GM19351 (cell line): ENCODE measurements around the gene PHACTR1.

Source experiments
- ATAC-seq: cut with Tn5 transposase; IDR thresholded peaks from one replicate; pipeline ENCODE4 v1.9.1; 2021; ENCODE audit warnings: mild to moderate bottlenecking, moderate library complexity; ENCODE audit not compliant: unreplicated experiment

The PHACTR1 gene

DNA sequence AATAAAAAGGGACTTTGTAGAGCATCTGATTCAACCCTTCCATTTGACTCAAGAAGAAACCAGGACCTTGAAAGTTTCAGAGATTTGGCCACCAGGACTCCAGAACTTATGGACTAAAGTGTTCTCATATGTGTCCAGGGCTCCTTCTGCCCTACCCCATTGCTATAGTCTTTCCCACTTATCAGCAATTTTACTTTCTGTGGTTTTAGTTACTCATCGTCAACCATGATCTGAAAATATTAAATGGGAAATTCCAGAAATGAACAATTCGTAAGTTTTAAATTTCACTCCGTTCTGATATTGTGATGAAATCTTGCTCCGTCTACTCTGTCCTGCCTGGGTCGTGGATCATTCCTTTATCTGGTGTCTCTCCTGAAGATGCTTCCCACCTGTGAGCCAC is 259.8 kb downstream of the PHACTR1 start:
- ATAC-seq, result no peak

DNA sequence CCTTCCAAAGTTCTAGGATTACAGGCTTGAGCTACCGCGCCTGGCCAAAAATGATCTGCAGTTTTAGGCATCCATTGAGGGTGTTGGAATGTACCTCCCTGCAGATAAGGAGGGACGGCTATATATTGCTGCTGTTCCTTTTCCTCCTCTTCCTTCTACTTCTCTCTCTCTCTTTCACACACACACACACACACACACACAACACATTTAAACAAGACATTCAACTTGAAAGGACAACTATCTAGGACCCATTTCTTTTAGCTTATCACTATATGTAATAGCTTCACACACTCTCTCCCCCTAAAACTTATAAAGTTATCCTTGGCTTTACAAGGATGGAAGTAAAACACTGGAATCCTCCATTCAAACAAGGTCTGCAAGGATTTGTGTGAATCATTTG is 260.6 kb downstream of the PHACTR1 start:
- no peak for ATAC-seq

DNA sequence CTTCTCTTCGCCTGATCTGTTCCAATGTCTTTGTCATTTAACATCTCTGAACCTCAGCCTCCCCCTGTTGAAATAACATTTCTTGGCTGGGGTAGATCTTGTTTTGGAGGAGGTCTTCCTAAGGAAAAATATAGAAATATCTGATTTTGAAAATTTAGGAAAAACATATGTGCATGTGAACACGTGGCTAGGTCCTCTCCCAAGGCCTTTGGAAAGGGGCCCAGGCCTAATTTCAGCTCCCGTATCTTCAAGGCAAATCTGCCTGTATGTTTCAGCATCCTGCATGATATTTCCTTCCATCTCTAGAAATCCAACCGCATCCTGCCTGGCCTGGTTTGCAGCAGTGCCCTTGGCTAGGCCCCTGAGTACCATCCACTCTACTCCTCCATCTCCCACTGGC is 261.2 kb downstream of the PHACTR1 start:
- ATAC-seq, result no peak

DNA sequence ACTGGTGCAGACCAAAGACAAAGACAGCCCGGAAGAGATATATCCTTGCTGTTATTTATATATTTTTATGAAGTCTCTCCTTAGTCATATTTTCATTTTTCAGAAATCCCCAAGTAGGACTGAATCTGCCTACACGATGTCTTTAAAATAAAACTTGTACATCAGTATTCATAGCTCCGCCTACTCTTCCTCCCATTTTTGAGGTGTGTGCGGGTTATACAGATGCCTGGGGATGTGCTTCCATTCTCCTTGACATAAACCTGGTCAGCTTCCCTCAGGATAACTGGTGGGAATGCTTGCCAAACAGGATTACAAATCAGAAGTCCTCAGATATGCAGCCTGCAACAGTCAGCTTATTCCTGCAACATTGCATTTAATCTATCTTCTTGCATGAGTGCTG is 264.2 kb downstream of the PHACTR1 start:
- no peak for ATAC-seq

DNA sequence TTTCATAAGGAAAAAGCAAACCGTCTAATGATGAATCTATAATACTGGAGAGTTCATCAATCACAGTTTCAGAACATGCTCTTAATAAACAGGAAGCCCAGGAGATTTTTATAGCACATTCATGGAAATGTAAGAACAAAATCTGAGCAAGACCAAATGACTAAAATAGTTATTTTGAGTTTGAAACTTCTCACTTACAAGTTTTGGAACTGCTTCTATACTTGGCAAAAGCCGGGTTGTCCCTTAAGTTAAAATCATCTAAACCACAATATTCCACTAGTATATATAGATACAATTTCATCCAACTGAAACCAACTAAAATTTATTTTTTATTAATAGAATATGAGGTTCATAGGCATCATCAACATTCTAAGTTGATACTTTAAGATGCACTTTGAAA is 268.2 kb downstream of the PHACTR1 start:
- no peak for ATAC-seq

DNA sequence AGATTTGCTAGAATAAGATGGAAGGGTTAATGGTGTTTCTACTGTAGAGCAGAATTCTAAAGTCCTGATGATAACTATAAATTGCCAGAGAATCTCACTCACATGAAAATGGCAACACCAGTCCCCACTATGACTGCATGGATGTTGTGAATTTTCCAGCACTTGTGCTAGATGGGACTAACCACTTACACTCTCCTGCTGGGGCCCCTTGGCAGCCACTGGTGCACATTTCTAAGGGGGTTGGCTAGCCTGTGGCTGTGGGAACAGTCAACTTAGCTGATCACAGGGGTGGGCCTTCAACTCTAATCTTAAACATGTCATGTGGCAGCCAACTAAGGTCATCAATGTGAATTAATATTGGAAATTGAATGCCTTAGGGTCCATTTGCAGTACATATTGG is 271.2 kb downstream of the PHACTR1 start:
- ATAC-seq, result no peak

DNA sequence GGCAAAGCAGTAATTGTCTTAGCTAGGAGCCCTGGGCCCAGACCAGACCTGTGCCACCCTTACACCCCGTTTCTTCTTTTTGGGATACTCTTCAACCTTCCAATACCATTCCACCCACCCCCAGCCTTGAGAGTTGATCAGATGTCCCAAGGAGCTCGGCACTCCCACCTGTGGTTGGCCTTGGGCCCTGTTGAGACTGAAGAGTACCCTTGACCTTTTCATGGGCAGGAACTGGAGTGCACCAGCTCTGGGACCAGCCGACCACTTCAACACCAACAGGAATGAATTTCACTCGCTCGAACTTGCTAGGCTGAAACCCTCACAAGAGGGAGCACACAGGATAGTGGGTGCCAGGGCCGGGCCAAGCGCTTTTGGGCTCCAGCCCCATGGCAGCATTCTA is 273.6 kb downstream of the PHACTR1 start:
- no peak for ATAC-seq

DNA sequence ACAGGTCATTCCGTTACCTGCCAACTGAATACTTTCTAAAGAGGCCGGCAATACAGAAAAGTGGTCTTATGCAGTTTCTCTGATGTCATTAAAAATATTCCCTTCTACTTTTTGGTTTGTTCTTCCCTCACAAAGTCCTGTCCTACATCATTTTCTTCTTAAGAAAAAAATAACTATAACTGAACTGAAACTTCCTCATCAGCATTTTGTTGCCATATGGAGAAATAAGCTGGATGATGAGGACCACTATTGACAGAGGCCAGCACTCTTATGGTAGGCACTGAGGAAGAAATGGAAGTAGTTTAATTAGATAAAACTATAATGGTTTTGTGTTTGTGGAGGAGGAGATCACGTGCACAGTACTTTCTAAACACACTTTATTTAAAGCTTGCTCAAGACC is 274.9 kb downstream of the PHACTR1 start:
- no peak for ATAC-seq

DNA sequence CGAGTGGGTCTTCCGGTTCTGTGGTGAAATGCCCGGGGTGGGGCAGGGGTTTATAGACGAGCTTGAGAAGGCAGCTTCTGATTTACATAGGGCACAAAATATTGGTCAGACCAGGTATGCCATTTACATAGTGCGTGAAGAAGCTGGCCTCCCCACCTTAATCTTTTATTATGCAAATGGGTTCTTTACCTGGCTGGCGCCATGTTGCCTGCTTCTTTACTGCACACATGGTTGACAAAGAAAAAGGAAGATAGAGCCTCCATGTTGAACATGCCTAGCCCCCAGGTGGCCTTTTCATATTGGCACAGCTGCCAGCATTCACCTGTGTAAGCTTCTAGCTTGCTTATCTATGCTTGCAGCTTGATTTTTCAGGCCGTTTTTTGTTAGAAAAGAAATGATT is 276.2 kb downstream of the PHACTR1 start:
- ATAC-seq, result no peak

DNA sequence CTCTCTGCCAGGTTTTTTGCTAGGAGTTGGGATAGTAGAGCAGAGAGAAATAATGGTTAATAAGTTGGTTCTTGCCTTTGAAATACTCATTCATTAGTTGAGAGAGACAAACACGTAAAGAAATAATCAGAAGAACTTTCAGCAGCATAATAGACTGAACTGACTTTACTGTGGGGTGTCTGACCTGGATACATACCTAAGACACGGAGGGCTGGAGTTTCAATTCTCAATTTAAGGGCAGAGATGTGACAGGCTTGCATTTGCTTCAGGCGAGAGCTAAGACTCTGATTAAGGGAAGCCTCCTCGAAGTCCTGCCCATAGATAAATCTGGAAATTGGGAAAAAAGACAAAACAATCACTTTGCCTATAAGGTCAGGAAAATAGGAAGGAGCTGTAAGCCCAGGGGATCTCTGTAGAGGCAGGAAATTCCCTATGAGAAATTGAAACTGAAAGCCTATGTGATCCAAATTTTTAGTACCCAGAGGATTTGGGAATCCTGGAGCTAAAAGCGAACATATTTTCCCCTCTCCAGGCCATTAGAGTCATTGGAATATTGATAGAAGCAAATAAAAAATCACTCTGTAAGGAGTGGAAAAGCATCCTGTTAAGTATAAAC is 276.8 kb downstream of the PHACTR1 start:
- ATAC-seq, result no peak

DNA sequence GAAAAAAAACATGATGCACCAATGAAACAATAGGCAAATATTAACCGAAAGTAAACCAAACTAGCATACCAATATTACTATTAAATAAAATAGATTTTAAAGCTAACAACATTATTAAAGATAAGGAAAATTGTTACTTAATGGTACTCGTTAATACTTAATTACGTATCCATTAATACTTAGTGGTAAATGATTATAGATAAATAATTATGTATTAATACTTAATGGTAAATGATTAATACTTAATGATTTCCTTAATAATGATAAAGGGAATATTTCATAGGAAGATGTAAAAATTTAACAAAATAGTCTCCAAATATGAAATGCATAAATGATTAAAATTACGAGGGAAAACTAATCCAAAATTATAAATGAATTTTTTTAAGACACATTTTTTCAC is 278.9 kb downstream of the PHACTR1 start:
- no peak for ATAC-seq

DNA sequence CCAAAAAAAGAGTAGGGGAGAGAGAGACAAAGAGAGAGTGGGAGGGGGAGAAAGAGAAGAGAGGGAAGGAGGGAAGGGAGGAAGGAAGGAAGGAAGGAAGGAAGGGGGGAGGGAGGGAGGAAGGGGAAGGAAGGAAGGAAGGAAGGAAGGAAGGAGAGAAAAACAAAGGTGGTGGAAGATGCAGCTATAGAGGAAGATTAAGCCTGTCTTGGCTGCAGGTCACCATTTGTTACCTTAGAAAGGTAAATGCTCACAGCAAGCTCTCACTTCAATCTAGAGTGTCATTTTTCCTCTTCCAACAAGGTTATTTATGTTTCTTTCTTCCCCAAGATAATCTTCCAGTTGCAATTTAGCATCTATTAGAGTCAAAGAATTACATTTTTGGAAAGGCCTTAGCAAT is 284.0 kb downstream of the PHACTR1 start:
- no peak for ATAC-seq

DNA sequence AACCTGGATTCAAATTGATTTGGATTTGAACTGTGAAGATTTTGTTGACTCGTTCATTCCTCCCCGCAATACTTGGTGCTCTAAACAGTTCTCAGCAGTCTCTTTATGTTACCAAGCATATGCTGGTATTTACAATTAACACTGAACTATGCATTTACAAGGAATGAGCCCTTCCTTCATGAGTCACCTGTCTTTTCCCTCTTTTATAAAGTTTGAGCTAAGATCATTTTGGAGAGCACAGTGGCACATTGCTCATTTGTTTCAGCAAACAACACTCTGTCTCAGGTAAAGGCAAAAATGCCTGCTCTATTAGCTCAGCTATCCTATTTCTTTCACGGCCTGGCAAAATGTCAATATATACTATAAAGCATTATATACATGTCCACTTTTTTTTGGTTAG is 285.4 kb downstream of the PHACTR1 start:
- no peak for ATAC-seq

DNA sequence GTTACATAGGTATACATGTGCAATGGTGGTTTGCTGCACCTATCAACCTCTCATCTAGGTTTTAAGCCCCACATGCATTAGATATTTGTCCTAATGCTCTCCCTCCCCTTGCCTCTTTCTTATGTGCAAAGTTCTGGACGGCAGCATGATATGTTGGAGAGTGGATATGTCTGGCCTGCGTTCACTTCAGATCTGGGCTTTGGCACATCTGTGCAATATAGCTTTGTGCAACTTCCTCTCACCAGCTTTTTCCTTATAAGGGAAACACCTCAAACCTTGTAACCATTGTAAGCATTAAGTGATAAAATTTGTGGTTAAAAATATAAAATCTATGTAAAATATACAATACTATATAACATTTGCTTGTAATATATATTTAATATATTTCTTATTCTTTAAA is 288.0 kb downstream of the PHACTR1 start:
- no peak for ATAC-seq

DNA sequence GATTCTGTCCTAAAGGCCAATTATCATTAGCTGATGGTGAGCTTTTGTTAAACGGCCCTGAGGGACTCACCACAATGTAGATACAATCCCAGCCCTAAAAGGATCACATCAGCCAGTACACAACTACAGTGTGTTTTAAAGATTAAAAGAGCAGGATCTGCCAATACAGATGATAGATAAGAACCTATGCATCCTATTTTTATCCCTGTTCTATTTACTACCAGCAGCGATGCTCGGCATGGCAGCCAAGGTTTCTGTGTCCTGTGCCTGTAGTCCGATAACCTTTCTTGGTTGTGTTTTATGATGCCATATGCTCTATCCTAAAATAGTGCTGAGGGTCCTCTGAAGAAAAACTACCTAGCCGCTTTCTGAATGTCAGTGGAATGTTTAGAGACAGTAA is 289.4 kb downstream of the PHACTR1 start:
- ATAC-seq, result no peak

DNA sequence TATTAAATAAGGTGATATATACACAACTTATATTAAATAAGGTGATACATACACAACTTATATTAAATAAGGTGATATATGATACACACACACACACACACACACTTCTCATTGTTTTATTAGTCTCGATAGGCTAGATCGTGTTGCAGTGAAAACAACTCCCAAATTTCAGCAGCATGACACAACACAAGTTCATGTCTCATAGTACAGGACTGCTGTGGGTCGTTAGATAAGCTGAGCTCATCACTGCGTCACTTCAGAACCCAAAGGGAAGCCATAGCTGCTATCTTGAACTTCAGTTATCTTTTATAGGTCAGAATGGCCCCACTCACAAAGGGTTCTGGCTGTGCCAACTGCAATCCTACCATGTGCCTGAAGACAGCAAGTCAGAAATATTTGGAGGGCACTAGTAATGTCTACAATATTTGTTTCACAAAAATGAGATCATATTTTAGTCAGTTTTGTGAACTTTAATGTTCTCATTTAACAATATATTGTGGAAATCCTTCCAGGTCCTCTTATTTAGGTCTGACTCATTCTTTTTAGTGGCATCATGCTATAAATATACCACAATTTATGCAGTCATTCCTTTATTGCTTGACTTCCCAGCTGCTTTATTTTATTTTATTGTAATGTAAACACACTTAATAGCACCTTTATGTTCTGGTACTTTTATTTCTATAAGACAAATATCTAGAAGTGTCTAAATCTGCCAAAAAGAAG is 290.2 kb downstream of the PHACTR1 start:
- no peak for ATAC-seq

DNA sequence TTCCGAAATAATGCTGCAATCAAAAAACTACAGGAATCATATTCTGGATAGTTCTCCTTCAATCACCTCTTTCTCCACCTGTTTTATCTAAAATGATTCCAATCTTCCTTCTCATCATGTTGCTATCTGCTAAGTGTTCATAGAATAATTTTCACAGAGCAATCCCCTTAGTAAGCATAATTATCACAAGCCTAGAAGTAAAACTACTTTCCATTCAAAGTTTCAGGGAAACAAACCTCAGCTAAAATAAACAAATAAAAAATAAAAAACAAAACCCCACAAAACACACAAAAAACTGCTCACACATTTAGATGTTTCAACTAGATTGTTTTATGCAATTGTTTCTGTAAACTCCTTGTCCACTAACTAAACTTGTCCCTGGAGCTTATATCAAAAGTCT is 291.2 kb downstream of the PHACTR1 start:
- no peak for ATAC-seq

DNA sequence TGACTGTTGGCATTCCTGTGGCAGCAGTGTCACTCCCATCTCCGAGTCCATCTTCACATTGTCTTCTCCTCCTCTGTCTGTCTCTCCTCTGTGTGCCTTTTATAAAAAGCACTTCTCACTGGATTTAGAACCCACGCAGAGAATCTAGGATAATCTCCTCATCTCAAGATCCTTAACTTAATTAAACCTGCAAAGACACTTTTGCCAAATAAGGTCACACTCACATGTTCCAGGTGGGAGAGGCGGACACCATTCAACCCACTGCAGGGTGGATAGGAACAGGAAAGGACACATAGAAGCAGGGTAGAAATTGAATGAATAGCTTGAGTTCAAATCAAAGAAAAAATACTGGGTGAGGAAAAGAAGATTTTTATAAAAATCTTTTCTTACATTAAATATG is 292.5 kb downstream of the PHACTR1 start:
- no peak for ATAC-seq

DNA sequence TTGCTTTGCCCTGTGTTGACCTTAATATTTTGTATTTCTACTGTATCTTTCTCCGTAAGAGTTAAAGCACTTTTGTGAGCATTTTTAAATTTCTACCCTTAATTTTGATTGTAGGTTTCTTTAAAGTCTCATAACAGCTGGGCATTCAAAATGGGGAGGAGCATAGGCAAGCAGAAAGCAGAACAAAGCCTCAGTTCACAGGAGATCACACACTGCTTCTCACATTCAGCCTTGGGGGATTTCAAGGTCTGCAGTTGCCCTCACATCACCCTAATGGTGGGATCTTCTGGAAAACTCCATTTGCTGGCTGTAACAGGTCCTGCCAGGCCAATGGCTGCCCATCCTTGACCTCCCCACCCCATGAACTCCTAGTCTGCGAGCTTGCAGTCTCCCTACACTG is 292.9 kb downstream of the PHACTR1 start:
- no peak for ATAC-seq

DNA sequence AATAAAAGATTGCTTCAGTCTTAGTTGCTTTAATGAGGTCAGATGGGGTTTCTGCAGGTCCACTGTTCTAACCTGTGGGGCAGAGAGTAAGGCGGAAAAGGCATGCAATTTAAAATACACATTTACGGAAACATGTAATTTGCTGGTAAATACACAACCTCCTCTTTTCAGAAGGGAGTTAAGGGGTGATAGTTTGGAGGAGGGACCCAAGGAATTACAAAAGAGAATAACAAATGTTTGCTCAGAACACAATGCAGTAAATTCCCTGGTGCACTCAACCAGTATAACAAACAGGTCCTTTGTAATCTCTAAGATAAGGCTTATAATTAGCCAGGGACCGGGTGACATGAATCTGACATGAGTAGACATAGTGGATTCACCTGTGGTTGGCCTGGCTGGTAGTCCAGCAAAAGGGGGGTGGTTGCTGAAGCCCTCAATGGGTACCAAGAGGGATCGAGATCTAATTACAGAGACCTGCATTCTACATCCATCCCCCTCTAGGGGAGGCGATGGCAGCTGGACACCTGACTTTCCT is 295.1 kb downstream of the PHACTR1 start:
- no peak for ATAC-seq

DNA sequence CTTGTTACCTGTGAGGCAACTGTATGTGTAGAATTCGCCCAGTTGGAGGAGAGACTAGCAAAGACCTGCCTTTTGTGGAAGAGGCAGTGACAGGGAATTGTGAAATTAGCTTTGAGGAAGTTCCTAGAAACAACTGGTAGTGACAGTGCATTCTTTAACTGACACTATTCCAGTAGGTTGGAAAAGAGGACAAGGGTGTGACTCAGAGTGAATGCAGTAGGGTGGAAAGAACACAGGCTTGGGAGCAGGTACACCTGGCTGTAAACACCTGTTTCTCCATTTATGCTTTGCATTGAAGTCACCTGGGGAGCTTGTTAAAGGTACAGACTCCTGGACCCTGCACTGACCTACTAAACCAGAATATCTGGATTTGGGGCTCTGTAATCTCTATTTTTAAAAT is 295.7 kb downstream of the PHACTR1 start:
- no peak for ATAC-seq

DNA sequence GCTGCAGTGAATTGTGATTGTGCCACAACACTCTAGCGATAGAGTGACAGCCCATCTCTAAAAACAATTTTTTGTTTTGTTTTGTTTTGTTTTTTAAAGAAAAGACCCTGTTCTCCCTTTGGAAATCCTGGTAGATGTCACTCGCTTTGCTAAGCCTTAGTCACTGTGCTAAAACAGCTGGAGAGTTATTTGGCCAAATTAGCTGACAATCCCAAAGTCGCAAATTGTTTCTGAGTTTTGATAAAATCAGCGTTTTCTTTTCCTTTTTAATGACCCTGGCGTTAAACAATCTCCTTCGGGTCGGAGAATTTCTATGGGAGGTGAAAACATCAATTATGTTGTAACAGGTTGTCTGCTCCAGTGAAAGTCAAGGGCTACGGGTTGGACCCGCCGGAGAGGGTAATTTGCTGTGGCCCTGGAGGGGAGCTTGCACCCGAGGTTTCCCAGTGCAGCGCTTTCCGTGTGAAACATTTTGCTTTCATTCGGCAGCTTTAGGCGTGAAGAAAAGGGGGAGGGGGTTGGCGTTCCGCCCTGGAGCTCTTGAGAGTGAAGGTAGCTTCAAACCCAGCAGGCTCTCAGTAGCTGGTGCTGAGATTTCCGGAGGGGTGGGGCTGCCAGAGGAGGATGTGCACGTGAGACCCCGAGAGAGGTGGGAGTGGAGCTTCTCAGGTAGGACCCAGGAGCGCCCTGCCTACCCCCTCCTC is 296.6 kb downstream of the PHACTR1 start:
- ATAC-seq, result no peak
